ENCODE data around the gene ZFYVE28. TPM values are rescaled to one million over a fixed set of nuclear protein-coding genes. Genes with fewer than 3 reads are reported as not detected.

Gene ZFYVE28
- total RNA-seq, 4 donors from 2014 or later, result 8.5 to 15.0 (median 11.7) TPM

DNA sequence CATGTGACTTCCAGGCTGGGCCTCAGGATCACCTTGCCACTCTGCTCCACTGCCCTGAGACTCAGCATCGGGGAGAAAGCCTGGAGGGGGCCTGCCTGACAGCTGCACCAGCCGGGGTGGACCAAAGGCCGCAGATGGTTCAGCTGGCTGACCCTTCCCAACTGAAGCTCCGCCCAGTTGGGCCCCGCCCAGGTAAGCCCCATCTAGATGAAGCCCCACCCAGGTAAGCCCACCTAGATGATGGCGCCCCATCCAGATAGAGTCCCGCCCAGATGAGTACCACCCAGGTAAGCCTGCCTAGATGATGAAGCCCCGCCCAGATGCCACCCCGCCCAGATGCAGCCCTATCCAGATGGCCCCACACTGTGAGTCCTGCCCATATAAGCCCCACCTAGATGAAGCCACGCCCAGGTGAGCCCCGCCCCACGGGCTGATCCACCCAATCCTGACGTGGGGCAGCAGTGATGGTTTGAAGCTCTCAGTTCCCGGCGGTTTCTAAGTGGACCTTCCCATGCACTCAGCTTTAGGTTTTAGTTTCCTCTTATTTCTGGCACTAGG lies 10.0 kb downstream of the ZFYVE28 start:
- TF ChIP-seq, protein P1, sequence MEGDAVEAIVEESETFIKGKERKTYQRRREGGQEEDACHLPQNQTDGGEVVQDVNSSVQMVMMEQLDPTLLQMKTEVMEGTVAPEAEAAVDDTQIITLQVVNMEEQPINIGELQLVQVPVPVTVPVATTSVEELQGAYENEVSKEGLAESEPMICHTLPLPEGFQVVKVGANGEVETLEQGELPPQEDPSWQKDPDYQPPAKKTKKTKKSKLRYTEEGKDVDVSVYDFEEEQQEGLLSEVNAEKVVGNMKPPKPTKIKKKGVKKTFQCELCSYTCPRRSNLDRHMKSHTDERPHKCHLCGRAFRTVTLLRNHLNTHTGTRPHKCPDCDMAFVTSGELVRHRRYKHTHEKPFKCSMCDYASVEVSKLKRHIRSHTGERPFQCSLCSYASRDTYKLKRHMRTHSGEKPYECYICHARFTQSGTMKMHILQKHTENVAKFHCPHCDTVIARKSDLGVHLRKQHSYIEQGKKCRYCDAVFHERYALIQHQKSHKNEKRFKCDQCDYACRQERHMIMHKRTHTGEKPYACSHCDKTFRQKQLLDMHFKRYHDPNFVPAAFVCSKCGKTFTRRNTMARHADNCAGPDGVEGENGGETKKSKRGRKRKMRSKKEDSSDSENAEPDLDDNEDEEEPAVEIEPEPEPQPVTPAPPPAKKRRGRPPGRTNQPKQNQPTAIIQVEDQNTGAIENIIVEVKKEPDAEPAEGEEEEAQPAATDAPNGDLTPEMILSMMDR (IDR thresholded peaks at IDR 0.05; ENCODE audit: low read depth), result no peak

DNA sequence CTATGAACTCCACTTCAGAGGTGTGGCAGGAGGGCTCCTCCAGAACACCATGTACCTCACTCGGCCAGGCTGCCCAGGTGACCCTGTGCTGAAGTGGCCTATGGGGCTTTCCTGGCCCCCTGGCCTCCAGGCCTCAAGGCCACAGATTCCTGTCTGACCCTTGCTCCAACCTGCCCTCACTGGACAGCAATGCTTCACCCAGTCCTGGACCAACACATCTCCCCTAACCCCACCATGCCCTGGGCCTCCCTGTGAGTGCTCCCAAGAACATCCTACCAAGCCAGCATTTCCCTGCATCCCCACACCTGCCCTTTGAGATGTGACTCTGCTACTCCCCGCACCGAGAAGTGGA lies 10.5 kb downstream of the ZFYVE28 start:
- TF ChIP-seq, protein P1 (IDR thresholded peaks at IDR 0.05; ENCODE audit: low read depth), result no peak

DNA sequence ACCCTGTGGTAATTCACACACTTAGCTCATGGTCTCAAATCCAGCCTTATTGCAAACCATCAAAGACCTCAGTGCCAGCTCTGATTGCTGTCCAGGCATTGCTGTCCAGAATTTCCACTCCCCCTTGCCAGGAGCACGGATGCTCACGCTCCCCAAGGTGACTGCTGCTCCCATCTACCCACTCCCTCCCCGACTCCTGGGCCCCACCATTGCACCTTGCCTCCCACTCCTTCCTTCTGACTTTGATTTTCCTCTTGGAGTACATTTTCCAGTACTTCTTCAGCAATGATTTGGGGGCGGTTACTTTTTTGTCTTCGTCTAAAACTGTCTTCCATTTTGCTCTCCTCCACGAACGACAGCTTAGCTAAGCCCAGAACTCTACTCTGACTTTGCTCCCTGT lies 11.5 kb downstream of the ZFYVE28 start:
- TF ChIP-seq, protein P1 (IDR thresholded peaks at IDR 0.05; ENCODE audit: low read depth), result no peak

DNA sequence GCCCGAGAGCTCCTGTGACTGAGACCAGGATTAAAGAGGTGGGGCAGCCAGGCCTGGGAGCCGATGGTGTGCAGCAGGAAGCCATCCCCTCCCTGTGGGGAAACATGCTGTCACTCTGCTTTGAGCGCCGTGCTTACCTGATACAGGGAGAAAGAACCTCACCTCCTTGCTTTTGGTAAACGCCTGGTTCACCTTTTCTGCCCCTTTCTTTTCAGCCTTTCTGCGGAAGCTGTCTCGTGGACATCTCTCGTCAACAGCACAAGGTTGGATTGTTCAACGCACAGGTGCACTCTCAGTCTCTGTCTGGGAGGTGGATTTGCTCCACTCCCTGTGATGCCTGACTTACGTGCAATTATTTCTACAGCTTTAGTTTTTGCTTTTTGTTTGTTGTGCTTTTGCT lies 12.0 kb downstream of the ZFYVE28 start:
- TF ChIP-seq, protein P1 (IDR thresholded peaks at IDR 0.05; ENCODE audit: low read depth), result no peak

DNA sequence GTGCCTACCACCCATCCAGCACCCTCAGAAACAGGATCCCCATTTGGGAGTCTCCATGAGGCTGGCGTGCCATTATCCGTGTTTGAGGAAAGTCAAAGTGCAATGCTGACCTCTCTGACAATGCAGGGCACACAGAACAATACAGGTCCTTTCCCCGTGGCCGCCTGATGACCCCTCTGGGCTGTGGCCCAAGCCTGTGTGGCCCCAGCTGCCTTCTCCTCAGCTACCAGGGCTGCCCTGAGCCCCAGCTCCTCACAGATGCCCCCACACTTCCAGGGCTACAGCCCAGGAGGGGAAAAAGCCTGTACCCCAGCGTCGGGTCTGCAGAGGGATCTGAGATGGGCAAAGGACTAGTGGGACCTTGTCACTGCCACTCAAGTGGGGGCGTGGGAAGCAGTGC lies 15.5 kb downstream of the ZFYVE28 start:
- TF ChIP-seq, protein P1 (IDR thresholded peaks at IDR 0.05; ENCODE audit: low read depth), result no peak

DNA sequence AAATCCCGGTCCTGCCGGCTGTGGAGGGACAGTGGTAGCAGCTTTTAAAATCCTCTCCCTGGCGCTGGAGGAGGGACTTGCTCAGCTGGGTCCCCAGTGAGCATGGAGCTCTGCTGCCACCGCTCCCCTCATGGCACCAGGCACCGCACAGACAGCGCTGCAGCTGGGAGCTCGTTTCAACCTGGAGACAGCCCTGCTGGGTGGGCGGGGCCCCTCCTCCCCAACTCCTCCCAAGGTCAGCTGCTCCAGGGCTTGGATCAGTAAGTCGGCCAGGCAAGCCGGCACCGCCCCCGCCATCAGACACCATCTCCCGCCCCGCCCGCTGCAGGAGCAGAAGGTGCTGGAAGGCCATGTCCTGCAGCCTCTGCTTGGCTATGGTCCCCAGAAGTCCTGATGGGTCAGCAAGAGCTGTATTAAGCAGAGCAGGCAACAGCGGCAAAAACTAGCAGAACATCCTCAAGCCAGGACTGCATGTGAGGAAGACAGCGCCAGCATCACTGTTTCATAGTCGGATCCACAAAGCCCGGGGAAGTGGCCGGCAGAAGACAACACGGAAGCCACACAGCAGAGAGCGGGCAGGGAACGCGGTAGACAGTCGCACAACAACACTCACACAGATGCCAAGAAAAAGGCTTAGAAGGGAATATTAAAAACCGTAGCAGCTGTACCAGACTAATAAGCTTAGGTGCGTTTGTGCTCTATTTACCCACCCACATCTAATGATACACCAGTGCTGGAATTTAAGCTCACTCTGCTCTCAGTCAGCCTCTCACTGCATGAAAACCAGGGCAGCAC lies 16.2 kb downstream of the ZFYVE28 start:
- TF ChIP-seq, protein P1 (IDR thresholded peaks at IDR 0.05; ENCODE audit: low read depth), result no peak

DNA sequence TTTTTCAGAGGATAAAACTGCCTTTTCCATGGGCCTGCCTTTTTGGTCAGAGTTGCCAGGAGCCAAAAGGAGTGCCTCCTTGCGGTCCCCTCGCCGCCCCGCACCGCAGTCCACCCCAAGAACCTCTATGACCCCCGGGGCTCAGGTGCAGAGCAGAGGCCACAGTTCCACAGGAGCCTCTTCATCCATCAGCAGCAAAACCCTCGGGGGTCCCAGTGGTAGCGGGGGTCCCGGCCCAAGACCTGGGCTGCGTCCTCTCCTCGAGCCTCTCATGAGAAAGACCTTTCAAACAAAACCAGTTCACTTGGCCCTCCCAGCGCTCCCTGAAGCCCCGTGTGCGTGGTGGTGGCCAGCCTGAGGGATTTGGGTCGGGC lies 16.8 kb downstream of the ZFYVE28 start:
- TF ChIP-seq, protein P1 (IDR thresholded peaks at IDR 0.05; ENCODE audit: low read depth), result no peak
